Esophagus squamous epithelium (tissue), 4 donors: ENCODE measurements around the gene NDST1.

ENCODE experiments used
- CTCF ChIP-seq, 6 experiments: fragments of 450-650 bp in 4 of 6; fragments of 200-600 bp in 2 of 6; sonication (generic) in 2 of 6; IDR thresholded peaks; one replicate each; pipeline ENCODE4 v1.5.1; 2016 to 2019; ENCODE audit warnings: antibody characterized with exemption in 6 of 6, mild to moderate bottlenecking in 4 of 6, moderate library complexity in 4 of 6
- POLR2A ChIP-seq, 4 donors: fragments of 450-650 bp; IDR thresholded peaks; one replicate each; pipeline ENCODE4 v1.6.1; 2017; ENCODE audit warnings: antibody characterized with exemption in 4 of 4, mild to moderate bottlenecking in 4 of 4, moderate library complexity in 3 of 4

DNA sequence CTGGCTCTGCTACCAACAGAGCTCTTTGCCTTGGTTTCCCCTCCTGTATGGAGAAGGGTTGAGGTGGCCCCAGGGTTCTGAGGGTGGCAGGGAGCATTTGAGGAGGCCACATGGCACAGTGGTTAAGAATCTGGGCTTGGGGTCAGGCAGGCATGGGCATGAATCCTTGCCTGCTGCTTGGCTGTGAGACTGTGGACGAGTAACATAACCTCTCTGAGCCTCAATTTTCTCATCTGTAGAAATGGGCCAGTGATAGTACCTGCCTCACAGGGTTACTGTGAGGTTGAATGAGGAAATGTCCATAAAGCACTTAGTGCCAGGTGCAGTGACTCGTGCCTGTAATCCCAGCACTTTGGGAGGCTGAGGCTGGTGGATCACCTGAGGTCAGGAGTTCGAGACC is 5.1 kb upstream of the NDST1 start:
- TF ChIP-seq CTCF (IDR thresholded peaks at IDR 0.05), result no peak
- no peak for TF ChIP-seq POLR2A (IDR thresholded peaks at IDR 0.05)
